Esophagus muscularis mucosa (tissue), 4 donors: Measurements from ENCODE around the gene IGF2R. TPM values are rescaled to one million over a fixed set of nuclear protein-coding genes. Genes with fewer than 3 reads are reported as not detected.
"Not testable (repeated sequence)": the region's sequence is repeated elsewhere in the genome, so short reads cannot be mapped to it uniquely, and the experiment has no call there.

Source experiments
- DNase-seq: peaks from one replicate; pipeline ENCODE4 v3.0.0-alpha.2; 2017; ENCODE audit errors: extremely low spot score
- H3K27ac ChIP-seq, 4 donors: fragments of 200-600 bp; sonication (generic); replicated peaks in 1 of 4; 1 replicate in 3 of 4; 2 replicates in 1 of 4; pipeline ENCODE4 v1.5.1; 2016 to 2019; ENCODE audit warnings: mild to moderate bottlenecking in 1 of 4
- H3K27me3 ChIP-seq, 4 donors: fragments of 200-600 bp; sonication (generic); one replicate each; pipeline versions ENCODE4 v1.5.1 to v1.6.0; 2016 to 2019
- H3K36me3 ChIP-seq, 4 donors: fragments of 200-600 bp; sonication (generic); one replicate each; pipeline ENCODE4 v1.5.1; 2016 to 2019
- H3K4me1 ChIP-seq, 4 donors: fragments of 200-600 bp; sonication (generic); one replicate each; pipeline ENCODE4 v1.5.1; 2016 to 2019
- H3K4me3 ChIP-seq, 4 donors: fragments of 200-600 bp; sonication (generic); 1 replicate in 2 of 4; 2 replicates in 2 of 4; pipeline ENCODE4 v1.5.1; 2016 to 2019; ENCODE audit warnings: mild to moderate bottlenecking in 4 of 4, moderate library complexity in 1 of 4
- H3K9me3 ChIP-seq, 4 donors: fragments of 200-600 bp; sonication (generic); 1 replicate in 3 of 4; 2 replicates in 1 of 4; pipeline ENCODE4 v1.5.1; 2016 to 2019
- CTCF ChIP-seq, 3 experiments: fragments of 200-600 bp in 2 of 3; fragments of 450-650 bp in 1 of 3; sonication (generic) in 2 of 3; IDR thresholded peaks; one replicate each; pipeline ENCODE4 v1.5.1; 2017 to 2019; ENCODE audit warnings: antibody characterized with exemption in 3 of 3, mild to moderate bottlenecking in 2 of 3, moderate library complexity in 1 of 3
- EP300 ChIP-seq: sonication (generic); formaldehyde crosslinking; IDR thresholded peaks from one replicate; pipeline ENCODE4 v1.6.1; 2017; ENCODE audit warnings: antibody characterized with exemption
- POLR2A ChIP-seq: fragments of 450-650 bp; IDR thresholded peaks from one replicate; pipeline ENCODE4 v1.6.1; 2017; ENCODE audit warnings: antibody characterized with exemption, moderate library complexity, mild to moderate bottlenecking, low read depth
- POLR2AphosphoS5 ChIP-seq, 2 donors: sonication (generic); formaldehyde crosslinking; IDR thresholded peaks; one replicate each; pipeline ENCODE4 v1.6.1; 2017; ENCODE audit warnings: antibody characterized with exemption in 2 of 2
- WGBS: methylation state at CpG from one replicate; pipeline ENCODE4 v1.1.5; 2018; 5-methylcytosine and 5-hydroxymethylcytosine counted together
- intact Hi-C: fragments of 100-400 bp; cut with DNase I; formaldehyde crosslinking; loops from one replicate; pipeline ENCODE4 v1.15.1; 2023
- total RNA-seq, 4 donors: library from RNA; depleted of rRNA; stranded (reverse); fragments of >200 nt; gene quantifications; one replicate each; pipeline versions ENCODE4 v1.1.0 to v1.2.1, GENCODE V29; 2016

The IGF2R gene
- total RNA-seq, 4 donors from 2014 or later, result 43.6 to 75.3 (median 58.4) TPM

DNA sequence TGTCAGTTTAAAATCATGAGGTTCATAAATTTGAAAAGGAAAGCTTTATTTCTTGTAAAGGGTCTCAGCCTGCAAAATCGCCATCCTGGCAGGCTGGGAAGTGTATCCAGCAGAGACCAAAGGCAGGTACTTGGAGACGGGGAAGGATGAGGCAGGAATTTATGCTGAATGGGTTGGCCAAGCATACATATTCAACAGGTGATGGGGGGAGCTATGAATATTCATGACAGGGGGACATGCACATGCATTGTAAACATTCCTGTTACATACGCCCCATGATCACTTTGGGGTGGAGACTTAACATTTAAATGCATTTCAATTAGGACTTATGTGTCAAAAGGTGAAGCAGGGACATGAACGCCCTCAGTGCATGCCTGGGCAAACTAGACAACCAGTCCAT, 142.9 kb downstream of the IGF2R start:
- Histone ChIP-seq H3K36me3 (peaks cover 0 to 26% (median 16%) of the 10 kb centered on the region in 4 donors), H3K4me1 (no peaks in the 10 kb centered on the region), H3K27ac (no peak overlapping the region), H3K9me3 (no peaks in the 10 kb centered on the region), H3K4me3 (no peak overlapping the region), H3K27me3 (no peaks in the 10 kb centered on the region)
- DNase-seq, result no peak
- 86% methylated on average over 4 of the region's 4 CpGs for WGBS
- intact Hi-C loops, result no loop called here
- TF ChIP-seq POLR2AphosphoS5 (IDR thresholded peaks at IDR 0.05) (no peak), EP300 (no peak), POLR2A (no peak), CTCF (IDR thresholded peaks at IDR 0.05) (no peak)

DNA sequence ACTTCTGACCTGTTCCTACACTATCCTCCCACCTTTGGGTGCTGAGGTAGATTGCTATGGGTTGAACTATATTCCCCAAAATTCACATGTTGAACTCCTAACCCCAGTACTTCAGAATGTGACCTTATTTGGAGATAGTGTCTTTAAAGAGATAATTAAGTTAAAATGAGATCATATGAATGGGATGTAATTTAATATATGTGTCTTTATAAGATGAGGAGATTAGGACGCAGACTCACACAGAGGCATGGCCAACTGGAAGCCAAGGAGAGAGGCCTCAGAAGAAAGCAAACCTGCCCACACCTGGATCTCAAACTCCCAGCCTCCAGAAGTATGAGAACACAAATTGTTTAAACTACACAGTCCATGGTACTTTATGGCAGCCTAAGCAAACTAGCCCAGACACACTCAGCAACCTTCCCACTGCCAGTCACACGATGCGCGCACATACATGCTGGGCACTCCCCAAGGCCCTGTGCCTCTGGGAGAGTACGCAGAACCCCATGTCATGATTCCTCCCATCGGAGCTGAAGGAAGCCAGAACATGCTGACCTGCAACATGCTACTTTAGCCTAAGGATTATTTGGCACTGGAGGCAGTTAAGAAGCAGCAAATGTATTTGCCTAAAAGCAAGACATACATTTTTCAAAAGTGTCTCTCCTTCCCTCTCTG, 143.9 kb downstream of the IGF2R start:
- intact Hi-C loops, result no loop called here
- no peak overlapping the region for H3K27ac ChIP-seq
- H3K9me3 ChIP-seq, result no peaks in the 10 kb centered on the region
- DNase-seq, result no peak
- no peak overlapping the region for H3K4me3 ChIP-seq
- TF ChIP-seq EP300 (no peak), POLR2A (no peak), POLR2AphosphoS5 (IDR thresholded peaks at IDR 0.05) (no peak), CTCF (IDR thresholded peaks at IDR 0.05) (no peak)
- 89% methylated on average over 6 of the region's 6 CpGs for WGBS
- H3K27me3 ChIP-seq, result no peaks in the 10 kb centered on the region
- H3K36me3 ChIP-seq, result peaks cover 0 to 23% (median 12%) of the 10 kb centered on the region in 4 donors
- H3K4me1 ChIP-seq, result no peaks in the 10 kb centered on the region

DNA sequence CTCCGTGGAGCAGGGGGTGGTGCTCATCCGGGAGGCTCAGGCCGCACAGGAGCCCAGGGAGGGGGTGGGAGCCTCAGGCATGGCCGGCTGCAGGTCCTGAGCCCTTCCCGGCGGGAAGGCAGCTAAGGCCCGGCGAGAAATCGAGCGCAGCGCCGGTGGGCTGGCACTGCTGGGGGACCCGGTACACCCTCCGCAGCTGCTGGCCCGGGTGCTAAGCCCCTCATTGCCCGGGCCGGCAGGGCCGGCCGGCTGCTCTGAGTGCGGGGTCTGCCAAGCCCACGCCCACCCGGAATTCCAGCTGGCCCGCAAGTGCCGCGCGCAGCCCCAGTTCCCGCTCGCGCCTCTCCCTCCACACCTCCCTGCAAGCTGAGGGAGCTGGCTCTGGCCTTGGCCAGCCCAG, 145.7 kb downstream of the IGF2R start:
- H3K9me3 ChIP-seq, H3K27me3 ChIP-seq, intact Hi-C loops, H3K4me3 ChIP-seq, DNase-seq, H3K4me1 ChIP-seq, H3K27ac ChIP-seq: not testable (repeated sequence)
- H3K36me3 ChIP-seq, result peaks cover 0 to 12% (median 6%) of the 10 kb centered on the region in 4 donors
- 96% methylated on average over 17 of the region's 29 CpGs for WGBS

- TF ChIP-seq POLR2A, result no peak
- no peak for TF ChIP-seq CTCF (IDR thresholded peaks at IDR 0.05)
- no peak for TF ChIP-seq POLR2AphosphoS5 (IDR thresholded peaks at IDR 0.05)
- 92% methylated on average over 2 of the region's 3 CpGs for WGBS
- Histone ChIP-seq H3K36me3 (peaks cover 0 to 12% (median 6%) of the 10 kb centered on the region in 4 donors), H3K4me1 (no peaks in the 10 kb centered on the region), H3K9me3 (no peaks in the 10 kb centered on the region), H3K27ac (no peak overlapping the region), H3K4me3 (no peak overlapping the region), H3K27me3 (no peaks in the 10 kb centered on the region)
- no peak for DNase-seq
- intact Hi-C loops, result no loop called here
Measured at GRCh38 chr6:160115421-160115820, 146.5 kb downstream of the IGF2R start.

DNA sequence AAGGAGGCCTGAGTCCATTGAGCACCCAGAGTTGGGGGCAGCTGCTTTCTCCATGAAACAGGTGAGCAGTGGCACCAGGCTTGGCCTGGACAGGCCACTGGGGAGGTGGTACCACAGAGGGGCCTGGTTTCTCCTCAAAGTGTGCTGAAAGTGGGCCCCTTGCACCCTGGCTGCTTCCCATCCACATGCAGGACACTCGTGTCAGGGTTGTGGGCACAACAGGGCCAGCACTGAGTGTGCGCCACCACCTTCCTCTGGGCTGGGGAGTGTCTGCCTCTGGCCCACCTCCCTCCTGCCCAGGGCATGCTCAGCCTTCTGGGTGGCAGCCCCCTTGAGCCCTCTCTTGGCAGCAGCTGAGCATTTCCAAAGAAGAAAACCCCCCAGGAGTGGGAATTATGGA, 147.5 kb downstream of the IGF2R start:
- peaks cover 0 to 12% (median 6%) of the 10 kb centered on the region in 4 donors for H3K36me3 ChIP-seq
- no peak overlapping the region for H3K27ac ChIP-seq
- no peaks in the 10 kb centered on the region for H3K4me1 ChIP-seq
- intact Hi-C loops, result no loop called here
- H3K27me3 ChIP-seq, result no peaks in the 10 kb centered on the region
- no peak for DNase-seq
- no CpG with 5 or more reads among the region's 2 CpGs for WGBS
- H3K4me3 ChIP-seq, result no peak overlapping the region
- no peaks in the 10 kb centered on the region for H3K9me3 ChIP-seq
- TF ChIP-seq POLR2AphosphoS5 (IDR thresholded peaks at IDR 0.05) (no peak), EP300 (no peak), CTCF (IDR thresholded peaks at IDR 0.05) (no peak), POLR2A (no peak)
